Endothelial cell of umbilical vein (primary cell): Measurements from ENCODE around the gene SLC7A4. TPM values are rescaled to one million over a fixed set of nuclear protein-coding genes. Genes with fewer than 3 reads are reported as not detected.

Experiments
- BruUV-seq: library from RNA; stranded (reverse); fragments of 400-500 nt; replicated peaks from 2 replicates; lab custom pipeline; 2021; lab: Mats Ljungman, UMichigan
- CTCF ChIA-PET: fragments of 300-600, 350-600 bp; sonication (Branson Sonifier 250); formaldehyde crosslinking; loops from one replicate; lab custom pipeline; 2021; ENCODE audit warnings: antibody characterized with exemption, inconsistent platforms; lab: Charles Lee
- POLR2A ChIA-PET: fragments of 300-600, 350-600 bp; sonication (Branson Sonifier 250); formaldehyde crosslinking; loops from one replicate; lab custom pipeline; 2021; ENCODE audit warnings: antibody characterized with exemption, inconsistent platforms; lab: Charles Lee
- DNase-seq: peaks from one replicate; pipeline ENCODE4 v3.0.0-alpha.2; 2011; ENCODE audit warnings: low read depth, low spot score
- FAIRE-seq: peaks from 2 replicates; lab custom pipeline; 2011; peaks lifted over from hg19 to GRCh38; lab: Jason Lieb, UNC
- H2AFZ ChIP-seq: 2 replicates; pipeline ENCODE4 v1.6.0; 2012; ENCODE audit warnings: low read depth, low read length, control low read depth, inconsistent platforms
- H3K27ac ChIP-seq: 2 replicates; pipeline ENCODE4 v1.5.1; 2011; ENCODE audit warnings: low read depth, mild to moderate bottlenecking, control low read depth, low read length, moderate library complexity; ENCODE audit not compliant: insufficient read depth
- H3K27me3 ChIP-seq, 2 experiments: 2 replicates each; pipeline versions ENCODE4 v1.6.0 to v1.6.1; 2011; ENCODE audit warnings: low read length in 2 of 2, mixed read lengths in 1 of 2; ENCODE audit not compliant: control insufficient read depth in 2 of 2, insufficient read depth in 2 of 2
- H3K36me3 ChIP-seq, 2 experiments: 2 replicates in 1 of 2; 3 replicates in 1 of 2; pipeline ENCODE4 v1.5.1; 2011; ENCODE audit warnings: low read length in 2 of 2, mild to moderate bottlenecking in 1 of 2, moderate library complexity in 1 of 2; ENCODE audit not compliant: control insufficient read depth in 2 of 2, insufficient read depth in 2 of 2; ENCODE audit errors: extremely low read depth in 1 of 2
- H3K4me1 ChIP-seq: 3 replicates; pipeline ENCODE4 v1.5.1; 2011; ENCODE audit warnings: mild to moderate bottlenecking, low read length; ENCODE audit not compliant: control insufficient read depth, insufficient read depth; ENCODE audit errors: extremely low read depth
- H3K4me2 ChIP-seq: 2 replicates; pipeline ENCODE4 v1.6.1; 2011; ENCODE audit warnings: low read length, control low read depth, mixed read lengths; ENCODE audit not compliant: insufficient read depth
- H3K4me3 ChIP-seq, 3 experiments: fragments of 200-600 bp in 1 of 3; sonication (generic), shearing (Covaris generic) in 1 of 3; replicated peaks in 1 of 3; 2 replicates each; pipeline ENCODE4 v1.5.1; 2011 to 2016; ENCODE audit warnings: control low read depth in 3 of 3, low read length in 3 of 3, mild to moderate bottlenecking in 2 of 3, inconsistent platforms in 1 of 3, low read depth in 1 of 3, moderate library complexity in 1 of 3; ENCODE audit not compliant: insufficient read depth in 1 of 3
- H3K79me2 ChIP-seq: 2 replicates; pipeline ENCODE4 v1.6.0; 2012; ENCODE audit warnings: low read length, inconsistent platforms; ENCODE audit not compliant: control insufficient read depth, insufficient read depth
- H3K9ac ChIP-seq: replicated peaks from 2 replicates; pipeline ENCODE3; 2011; ENCODE audit warnings: low read length, control low read depth; ENCODE audit not compliant: insufficient read depth; ENCODE audit errors: extremely low read depth
- H3K9me1 ChIP-seq: replicated peaks from 3 replicates; pipeline ENCODE4 v1.6.0; 2011; ENCODE audit warnings: mild to moderate bottlenecking, low read length; ENCODE audit not compliant: control insufficient read depth, insufficient read depth; ENCODE audit errors: extremely low read depth
- H3K9me3 ChIP-seq: replicated peaks from 2 replicates; pipeline ENCODE4 v1.5.1; 2012; ENCODE audit warnings: low read length, inconsistent platforms; ENCODE audit not compliant: control insufficient read depth, insufficient read depth
- H4K20me1 ChIP-seq: replicated peaks from 2 replicates; pipeline ENCODE3; 2011; ENCODE audit warnings: mild to moderate bottlenecking, low read length; ENCODE audit not compliant: control insufficient read depth, insufficient read depth; ENCODE audit errors: extremely low read depth
- CTCF ChIP-seq, 2 donors: IDR thresholded peaks; 1 replicate in 1 of 2; 2 replicates in 1 of 2; pipeline ENCODE4 v1.5.1; 2011; ENCODE audit warnings: low read length in 2 of 2, mild to moderate bottlenecking in 2 of 2, moderate library complexity in 2 of 2, control low read depth in 1 of 2, inconsistent platforms in 1 of 2, low read depth in 1 of 2; ENCODE audit not compliant: insufficient read depth in 1 of 2; ENCODE audit errors: extremely low read depth in 1 of 2
- EZH2 ChIP-seq: IDR thresholded peaks from 2 replicates; pipeline ENCODE4 v1.6.1; 2012; ENCODE audit warnings: borderline replicate concordance, low read depth, mild to moderate bottlenecking, moderate library complexity, low read length, inconsistent platforms; ENCODE audit not compliant: severe bottlenecking
- FOS ChIP-seq: IDR thresholded peaks from 2 replicates; pipeline ENCODE4 v1.6.1; 2011; ENCODE audit warnings: mild to moderate bottlenecking, low read length, moderate library complexity, borderline replicate concordance; ENCODE audit not compliant: insufficient read depth
- GATA2 ChIP-seq: IDR thresholded peaks from 2 replicates; pipeline ENCODE4 v1.7.0; 2011; ENCODE audit warnings: low read depth, mild to moderate bottlenecking, moderate library complexity, mixed read lengths, low read length; ENCODE audit not compliant: insufficient read length, insufficient read depth
- JUN ChIP-seq: IDR thresholded peaks from 2 replicates; pipeline ENCODE4 v1.6.1; 2011; ENCODE audit warnings: borderline replicate concordance, low read depth; ENCODE audit not compliant: insufficient read length, insufficient read depth
- MAX ChIP-seq: IDR thresholded peaks from 2 replicates; pipeline ENCODE4 v1.6.1; 2011; ENCODE audit not compliant: insufficient read depth, insufficient read length
- MYC ChIP-seq: IDR thresholded peaks from one replicate; pipeline ENCODE4 v1.6.1; 2011; ENCODE audit warnings: mild to moderate bottlenecking, low read depth, low read length
- POLR2A ChIP-seq: IDR thresholded peaks from 2 replicates; pipeline ENCODE4 v1.6.1; 2012; ENCODE audit warnings: low read depth, mild to moderate bottlenecking, control low read depth, low read length
- POLR2AphosphoS5 ChIP-seq: IDR thresholded peaks from 2 replicates; pipeline ENCODE4 v1.6.1; 2012; ENCODE audit warnings: low read depth, mild to moderate bottlenecking, control low read depth, low read length, moderate library complexity; ENCODE audit not compliant: insufficient read depth
- dilution Hi-C: fragments of 300-500 bp; cut with MboI; formaldehyde crosslinking; loops from one replicate; pipeline ENCODE4 v1.15.0; 2019; ENCODE audit warnings: low sequenced_read_pairs; ENCODE audit not compliant: extremely low pct_ligation_motif_present
- intact Hi-C: fragments of 100-400 bp; cut with micrococcal nuclease; formaldehyde crosslinking; loops from one replicate; pipeline ENCODE4 v1.10.0; 2022
- polyA plus RNA-seq, 4 experiments: library from polyadenylated mRNA; depleted of rRNA in 3 of 4; stranded (reverse) in 3 of 4; unstranded in 1 of 4; fragments of >200 nt; gene quantifications; 2 replicates each; pipeline versions ENCODE4 v1.2.1 to v1.2.3, GENCODE V29; 2011 to 2012; ENCODE audit warnings: missing spikeins in 1 of 4
- total RNA-seq: library from RNA; stranded (reverse); gene quantifications from 2 replicates; pipeline ENCODE4 v1.2.3, GENCODE V29; 2021

The SLC7A4 gene
- total and polyA plus RNA-seq, 2 donors (not counting 3 experiments of a cell fraction or from before 2014, with no cell fraction given) = not detected

- FAIRE-seq (no peak), DNase-seq (no peak)
- intact Hi-C loops = no loop called here
- Histone ChIP-seq H3K9ac (no peak overlapping the region), H3K4me2 (no peak overlapping the region), H3K79me2 (no peaks in the 10 kb centered on the region), H3K27ac (no peak overlapping the region), H3K9me3 (no peaks in the 10 kb centered on the region), H2AFZ (no peak overlapping the region), H4K20me1 (no peaks in the 10 kb centered on the region), H3K4me3 (no peak overlapping the region), H3K4me1 (no peaks in the 10 kb centered on the region), H3K9me1 (no peaks in the 10 kb centered on the region), H3K27me3 (peaks cover 24 to 27% of the 10 kb centered on the region in 2 experiments), H3K36me3 (no peaks in the 10 kb centered on the region)
- TF ChIP-seq GATA2 (no peak), JUN (no peak), CTCF (IDR thresholded peaks at IDR 0.05; ENCODE audit: extremely low read depth in 1 of 2, insufficient read depth in 1 of 2, low read depth in 1 of 2, low read length in 2 of 2) (no peak), MYC (no peak), FOS (no peak), EZH2 (no peak), POLR2A (no peak), POLR2AphosphoS5 (no peak), MAX (no peak)
- no TSS peak for BruUV-seq
- POLR2A ChIA-PET = no interaction called here
- CTCF ChIA-PET = no interaction called here
- dilution Hi-C loops = no loop called here
Observed at GRCh38 chr22:21030621-21031544, 1.5 kb downstream of the SLC7A4 start.
